GM23338 (cell line): ENCODE measurements around the gene PPP1R7. TPM values are rescaled to one million over a fixed set of nuclear protein-coding genes. Genes with fewer than 3 reads are reported as not detected.

Experiments used
- ATAC-seq: fragments of 200-7000 bp; cut with Tn5 transposase; 3 replicates; pipeline ENCODE4 v1.9.1; 2020
- DNase-seq: peaks from one replicate; pipeline ENCODE4 v3.0.0-alpha.2; 2015; ENCODE audit warnings: low spot score
- H2AFZ ChIP-seq: fragments of 200-600 bp; sonication (generic); 2 replicates; pipeline ENCODE4 v1.8.0; 2016; ENCODE audit warnings: antibody characterized with exemption, mild to moderate bottlenecking, moderate library complexity
- H3F3A ChIP-seq: fragments of 200-600 bp; sonication (generic); replicated peaks from 2 replicates; pipeline ENCODE4 v1.8.0; 2017; ENCODE audit warnings: antibody characterized with exemption, mixed run types, low read depth
- H3K27ac ChIP-seq: fragments of 200-600 bp; sonication (generic); 2 replicates; pipeline ENCODE4 v1.6.1; 2016; ENCODE audit warnings: low read depth
- H3K27me3 ChIP-seq: fragments of 200-600 bp; sonication (generic); 2 replicates; pipeline ENCODE4 v1.8.0; 2016; ENCODE audit warnings: mild to moderate bottlenecking, mixed run types, moderate library complexity; ENCODE audit not compliant: insufficient read depth
- H3K36me3 ChIP-seq: fragments of 200-600 bp; sonication (generic); 2 replicates; pipeline ENCODE4 v1.8.0; 2016; ENCODE audit warnings: mild to moderate bottlenecking; ENCODE audit not compliant: insufficient read depth
- H3K4me1 ChIP-seq: fragments of 200-600 bp; sonication (generic); 2 replicates; pipeline ENCODE4 v1.8.0; 2016; ENCODE audit warnings: mild to moderate bottlenecking, moderate library complexity; ENCODE audit not compliant: insufficient read depth
- H3K4me2 ChIP-seq: fragments of 200-600 bp; sonication (generic); 2 replicates; pipeline ENCODE4 v1.7.1; 2017; ENCODE audit warnings: mixed run types
- H3K4me3 ChIP-seq: fragments of 200-600 bp; sonication (generic); 2 replicates; pipeline ENCODE4 v1.6.1; 2016; ENCODE audit warnings: mixed run types
- H3K79me2 ChIP-seq: fragments of 200-600 bp; sonication (generic); replicated peaks from 2 replicates; pipeline ENCODE4 v1.8.0; 2017; ENCODE audit warnings: mild to moderate bottlenecking; ENCODE audit not compliant: insufficient read depth
- H3K9me2 ChIP-seq: fragments of 200-600 bp; sonication (generic); 2 replicates; pipeline ENCODE4 v1.8.0; 2017; ENCODE audit not compliant: insufficient read depth
- H4K20me1 ChIP-seq: fragments of 200-600 bp; sonication (generic); replicated peaks from 2 replicates; pipeline ENCODE4 v1.8.0; 2017; ENCODE audit warnings: mild to moderate bottlenecking; ENCODE audit not compliant: insufficient read depth
- H3K27ac Mint-ChIP-seq: 2 replicates; pipeline ENCODE4 v1.8.0; 2020; ENCODE audit warnings: inconsistent platforms, mild to moderate bottlenecking, moderate library complexity, mixed read lengths
- H3K27me3 Mint-ChIP-seq: 3 replicates; pipeline ENCODE4 v1.8.0; 2022; ENCODE audit warnings: low read depth, mild to moderate bottlenecking, moderate library complexity, mixed read lengths, inconsistent platforms; ENCODE audit not compliant: insufficient read depth, poor library complexity
- H3K36me3 Mint-ChIP-seq: 3 replicates; pipeline ENCODE4 v1.8.0; 2021; ENCODE audit warnings: low read depth, mild to moderate bottlenecking, inconsistent platforms, moderate library complexity, mixed read lengths
- H3K4me1 Mint-ChIP-seq: 3 replicates; pipeline ENCODE4 v1.8.0; 2020; ENCODE audit warnings: mild to moderate bottlenecking, inconsistent platforms, mixed read lengths
- H3K4me3 Mint-ChIP-seq: 3 replicates; pipeline ENCODE4 v1.8.0; 2021; ENCODE audit warnings: moderate library complexity, mild to moderate bottlenecking, inconsistent platforms, mixed read lengths
- H3K9me3 Mint-ChIP-seq: 3 replicates; pipeline ENCODE4 v1.8.0; 2020; ENCODE audit warnings: moderate library complexity, mild to moderate bottlenecking, inconsistent platforms, mixed read lengths
- CREB1 ChIP-seq: fragments of 250-450 bp; sonication (Bioruptor Pico); IDR thresholded peaks from 2 replicates; pipeline ENCODE4 v1.5.0; 2020; ENCODE audit warnings: low read depth, mild to moderate bottlenecking, moderate library complexity
- EZH2 ChIP-seq: fragments of 200-600 bp; sonication (generic); IDR thresholded peaks from one replicate; pipeline ENCODE4 v1.8.0; 2017; ENCODE audit warnings: antibody characterized with exemption, mild to moderate bottlenecking, low read depth; ENCODE audit not compliant: unreplicated experiment
- EZH2phosphoT487 ChIP-seq: fragments of 200-600 bp; sonication (generic); IDR thresholded peaks from one replicate; pipeline ENCODE4 v1.8.1; 2018; ENCODE audit warnings: antibody characterized with exemption; ENCODE audit not compliant: unreplicated experiment
- JUNB ChIP-seq: IDR thresholded peaks from one replicate; pipeline ENCODE4 v1.6.1; 2016; ENCODE audit warnings: antibody characterized with exemption; ENCODE audit not compliant: unreplicated experiment
- NANOG ChIP-seq: IDR thresholded peaks from 2 replicates; pipeline ENCODE4 v1.6.1; 2016; ENCODE audit warnings: antibody characterized with exemption, borderline replicate concordance
- POLR2AphosphoS5 ChIP-seq: IDR thresholded peaks from 2 replicates; pipeline ENCODE4 v1.6.1; 2016; ENCODE audit warnings: antibody characterized with exemption, low read depth
- STAT1 ChIP-seq: IDR thresholded peaks from one replicate; pipeline ENCODE4 v1.6.1; 2016; ENCODE audit warnings: antibody characterized with exemption; ENCODE audit not compliant: unreplicated experiment
- ZNF114 ChIP-seq: fragments of 250-450 bp; sonication (Bioruptor Pico); IDR thresholded peaks from 2 replicates; pipeline ENCODE4 v1.5.0; 2020; ENCODE audit warnings: mild to moderate bottlenecking, moderate library complexity
- ZNF331 ChIP-seq: fragments of 250-450 bp; sonication (Bioruptor Pico); IDR thresholded peaks from 2 replicates; pipeline ENCODE4 v1.5.0; 2020; ENCODE audit warnings: low read depth, mild to moderate bottlenecking, moderate library complexity
- polyA plus RNA-seq: library from polyadenylated mRNA; unstranded; fragments of >200 nt; fragmentation: Nextera tagmentation; extraction: Ambion mirVana; gene quantifications from 2 replicates; pipeline ENCODE4 v1.2.1, GENCODE V29; 2016
- total RNA-seq: library from RNA; depleted of rRNA; stranded (reverse); fragments of >200 nt; shearing (Covaris generic); gene quantifications from 2 replicates; pipeline ENCODE4 v1.2.3, GENCODE V29; 2014
- TF ChIP-seq, protein P1 (sequence below): IDR thresholded peaks from 2 replicates; pipeline ENCODE4 v1.6.1; 2016; ENCODE audit warnings: antibody characterized with exemption
- TF ChIP-seq, protein P2 (sequence below), 2 experiments: fragments of 200-600 bp in 1 of 2; sonication (generic) in 1 of 2; conservative IDR thresholded peaks; 2 replicates each; pipeline versions ENCODE4 v1.5.1 to v1.6.1; 2016 to 2017; ENCODE audit warnings: antibody characterized with exemption in 2 of 2, low read depth in 2 of 2, mild to moderate bottlenecking in 2 of 2, moderate library complexity in 1 of 2
- TF ChIP-seq, protein P3 (sequence below): fragments of 250-450 bp; sonication (Bioruptor Pico); IDR thresholded peaks from 2 replicates; pipeline ENCODE4 v1.5.0; 2020; ENCODE audit warnings: mild to moderate bottlenecking, moderate library complexity
- TF ChIP-seq, protein P4 (sequence below): IDR thresholded peaks from one replicate; pipeline ENCODE4 v1.6.1; 2018; ENCODE audit warnings: antibody characterized with exemption; ENCODE audit not compliant: unreplicated experiment

PPP1R7 gene
- total and polyA plus RNA-seq, 2 experiments from 2014 or later, result 48.2 to 94.3 TPM

DNA sequence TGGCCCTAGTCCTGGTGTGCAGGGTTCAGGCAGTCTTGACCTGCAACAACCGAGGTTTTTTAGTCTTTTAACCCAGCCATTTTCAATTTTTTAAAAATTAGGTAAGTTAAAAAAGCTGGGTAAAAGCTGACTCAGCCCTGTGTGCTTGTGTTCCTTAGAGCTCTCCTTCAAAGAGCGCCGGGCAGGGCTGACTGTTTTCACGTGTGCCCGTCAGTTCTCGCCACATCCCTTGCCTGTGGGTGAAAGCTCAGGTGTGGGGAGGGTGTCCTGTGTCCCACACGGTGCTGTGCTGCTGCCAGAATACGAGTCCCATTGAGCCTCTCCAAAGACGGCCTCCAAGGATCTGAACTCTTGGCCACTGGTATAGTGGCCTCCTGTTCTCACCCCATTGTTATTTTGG is 33.0 kb downstream of the PPP1R7 start:
- Histone ChIP-seq H4K20me1 (no peaks in the 10 kb centered on the region), H3K36me3 (no peaks in the 10 kb centered on the region), H3K9me2 (no peaks in the 10 kb centered on the region), H3F3A (no peaks in the 10 kb centered on the region), H3K79me2 (no peaks in the 10 kb centered on the region), H3K4me2 (no peak overlapping the region), H3K27ac (no peak overlapping the region), H3K4me1 (no peaks in the 10 kb centered on the region), H3K27me3 (no peaks in the 10 kb centered on the region), H2AFZ (no peak overlapping the region), H3K4me3 (no peak overlapping the region)
- peaks cover 9% of the 10 kb centered on the region for H3K27me3 Mint-ChIP-seq
- no peak for DNase-seq
- no peak for TF ChIP-seq POLR2AphosphoS5
- no peak for TF ChIP-seq EZH2
- no peak for TF ChIP-seq ZNF331 (CRISPR knock-in tag)
- TF ChIP-seq EZH2phosphoT487, result no peak
- TF ChIP-seq NANOG, result no peak
- no peak for TF ChIP-seq STAT1
- TF ChIP-seq, protein P1, sequence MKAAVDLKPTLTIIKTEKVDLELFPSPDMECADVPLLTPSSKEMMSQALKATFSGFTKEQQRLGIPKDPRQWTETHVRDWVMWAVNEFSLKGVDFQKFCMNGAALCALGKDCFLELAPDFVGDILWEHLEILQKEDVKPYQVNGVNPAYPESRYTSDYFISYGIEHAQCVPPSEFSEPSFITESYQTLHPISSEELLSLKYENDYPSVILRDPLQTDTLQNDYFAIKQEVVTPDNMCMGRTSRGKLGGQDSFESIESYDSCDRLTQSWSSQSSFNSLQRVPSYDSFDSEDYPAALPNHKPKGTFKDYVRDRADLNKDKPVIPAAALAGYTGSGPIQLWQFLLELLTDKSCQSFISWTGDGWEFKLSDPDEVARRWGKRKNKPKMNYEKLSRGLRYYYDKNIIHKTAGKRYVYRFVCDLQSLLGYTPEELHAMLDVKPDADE, result no peak
- TF ChIP-seq, protein P2, sequence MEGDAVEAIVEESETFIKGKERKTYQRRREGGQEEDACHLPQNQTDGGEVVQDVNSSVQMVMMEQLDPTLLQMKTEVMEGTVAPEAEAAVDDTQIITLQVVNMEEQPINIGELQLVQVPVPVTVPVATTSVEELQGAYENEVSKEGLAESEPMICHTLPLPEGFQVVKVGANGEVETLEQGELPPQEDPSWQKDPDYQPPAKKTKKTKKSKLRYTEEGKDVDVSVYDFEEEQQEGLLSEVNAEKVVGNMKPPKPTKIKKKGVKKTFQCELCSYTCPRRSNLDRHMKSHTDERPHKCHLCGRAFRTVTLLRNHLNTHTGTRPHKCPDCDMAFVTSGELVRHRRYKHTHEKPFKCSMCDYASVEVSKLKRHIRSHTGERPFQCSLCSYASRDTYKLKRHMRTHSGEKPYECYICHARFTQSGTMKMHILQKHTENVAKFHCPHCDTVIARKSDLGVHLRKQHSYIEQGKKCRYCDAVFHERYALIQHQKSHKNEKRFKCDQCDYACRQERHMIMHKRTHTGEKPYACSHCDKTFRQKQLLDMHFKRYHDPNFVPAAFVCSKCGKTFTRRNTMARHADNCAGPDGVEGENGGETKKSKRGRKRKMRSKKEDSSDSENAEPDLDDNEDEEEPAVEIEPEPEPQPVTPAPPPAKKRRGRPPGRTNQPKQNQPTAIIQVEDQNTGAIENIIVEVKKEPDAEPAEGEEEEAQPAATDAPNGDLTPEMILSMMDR (conservative IDR thresholded peaks at IDR 0.05; ENCODE audit: low read depth in 2 of 2), result no peak
- no peak for TF ChIP-seq CREB1 (CRISPR knock-in tag)
- no peak for TF ChIP-seq JUNB
- no peak for TF ChIP-seq ZNF114 (CRISPR knock-in tag)
- TF ChIP-seq, protein P3, sequence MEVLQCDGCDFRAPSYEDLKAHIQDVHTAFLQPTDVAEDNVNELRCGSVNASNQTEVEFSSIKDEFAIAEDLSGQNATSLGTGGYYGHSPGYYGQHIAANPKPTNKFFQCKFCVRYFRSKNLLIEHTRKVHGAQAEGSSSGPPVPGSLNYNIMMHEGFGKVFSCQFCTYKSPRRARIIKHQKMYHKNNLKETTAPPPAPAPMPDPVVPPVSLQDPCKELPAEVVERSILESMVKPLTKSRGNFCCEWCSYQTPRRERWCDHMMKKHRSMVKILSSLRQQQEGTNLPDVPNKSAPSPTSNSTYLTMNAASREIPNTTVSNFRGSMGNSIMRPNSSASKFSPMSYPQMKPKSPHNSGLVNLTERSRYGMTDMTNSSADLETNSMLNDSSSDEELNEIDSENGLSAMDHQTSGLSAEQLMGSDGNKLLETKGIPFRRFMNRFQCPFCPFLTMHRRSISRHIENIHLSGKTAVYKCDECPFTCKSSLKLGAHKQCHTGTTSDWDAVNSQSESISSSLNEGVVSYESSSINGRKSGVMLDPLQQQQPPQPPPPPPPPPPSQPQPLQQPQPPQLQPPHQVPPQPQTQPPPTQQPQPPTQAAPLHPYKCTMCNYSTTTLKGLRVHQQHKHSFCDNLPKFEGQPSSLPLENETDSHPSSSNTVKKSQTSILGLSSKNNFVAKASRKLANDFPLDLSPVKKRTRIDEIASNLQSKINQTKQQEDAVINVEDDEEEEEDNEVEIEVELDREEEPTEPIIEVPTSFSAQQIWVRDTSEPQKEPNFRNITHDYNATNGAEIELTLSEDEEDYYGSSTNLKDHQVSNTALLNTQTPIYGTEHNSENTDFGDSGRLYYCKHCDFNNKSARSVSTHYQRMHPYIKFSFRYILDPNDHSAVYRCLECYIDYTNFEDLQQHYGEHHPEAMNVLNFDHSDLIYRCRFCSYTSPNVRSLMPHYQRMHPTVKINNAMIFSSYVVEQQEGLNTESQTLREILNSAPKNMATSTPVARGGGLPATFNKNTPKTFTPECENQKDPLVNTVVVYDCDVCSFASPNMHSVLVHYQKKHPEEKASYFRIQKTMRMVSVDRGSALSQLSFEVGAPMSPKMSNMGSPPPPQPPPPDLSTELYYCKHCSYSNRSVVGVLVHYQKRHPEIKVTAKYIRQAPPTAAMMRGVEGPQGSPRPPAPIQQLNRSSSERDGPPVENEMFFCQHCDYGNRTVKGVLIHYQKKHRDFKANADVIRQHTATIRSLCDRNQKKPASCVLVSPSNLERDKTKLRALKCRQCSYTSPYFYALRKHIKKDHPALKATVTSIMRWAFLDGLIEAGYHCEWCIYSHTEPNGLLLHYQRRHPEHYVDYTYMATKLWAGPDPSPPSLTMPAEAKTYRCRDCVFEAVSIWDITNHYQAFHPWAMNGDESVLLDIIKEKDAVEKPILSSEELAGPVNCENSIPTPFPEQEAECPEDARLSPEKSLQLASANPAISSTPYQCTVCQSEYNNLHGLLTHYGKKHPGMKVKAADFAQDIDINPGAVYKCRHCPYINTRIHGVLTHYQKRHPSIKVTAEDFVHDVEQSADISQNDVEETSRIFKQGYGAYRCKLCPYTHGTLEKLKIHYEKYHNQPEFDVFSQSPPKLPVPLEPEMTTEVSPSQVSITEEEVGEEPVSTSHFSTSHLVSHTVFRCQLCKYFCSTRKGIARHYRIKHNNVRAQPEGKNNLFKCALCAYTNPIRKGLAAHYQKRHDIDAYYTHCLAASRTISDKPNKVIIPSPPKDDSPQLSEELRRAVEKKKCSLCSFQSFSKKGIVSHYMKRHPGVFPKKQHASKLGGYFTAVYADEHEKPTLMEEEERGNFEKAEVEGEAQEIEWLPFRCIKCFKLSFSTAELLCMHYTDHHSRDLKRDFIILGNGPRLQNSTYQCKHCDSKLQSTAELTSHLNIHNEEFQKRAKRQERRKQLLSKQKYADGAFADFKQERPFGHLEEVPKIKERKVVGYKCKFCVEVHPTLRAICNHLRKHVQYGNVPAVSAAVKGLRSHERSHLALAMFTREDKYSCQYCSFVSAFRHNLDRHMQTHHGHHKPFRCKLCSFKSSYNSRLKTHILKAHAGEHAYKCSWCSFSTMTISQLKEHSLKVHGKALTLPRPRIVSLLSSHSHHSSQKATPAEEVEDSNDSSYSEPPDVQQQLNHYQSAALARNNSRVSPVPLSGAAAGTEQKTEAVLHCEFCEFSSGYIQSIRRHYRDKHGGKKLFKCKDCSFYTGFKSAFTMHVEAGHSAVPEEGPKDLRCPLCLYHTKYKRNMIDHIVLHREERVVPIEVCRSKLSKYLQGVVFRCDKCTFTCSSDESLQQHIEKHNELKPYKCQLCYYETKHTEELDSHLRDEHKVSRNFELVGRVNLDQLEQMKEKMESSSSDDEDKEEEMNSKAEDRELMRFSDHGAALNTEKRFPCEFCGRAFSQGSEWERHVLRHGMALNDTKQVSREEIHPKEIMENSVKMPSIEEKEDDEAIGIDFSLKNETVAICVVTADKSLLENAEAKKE, result no peak
- TF ChIP-seq, protein P4, sequence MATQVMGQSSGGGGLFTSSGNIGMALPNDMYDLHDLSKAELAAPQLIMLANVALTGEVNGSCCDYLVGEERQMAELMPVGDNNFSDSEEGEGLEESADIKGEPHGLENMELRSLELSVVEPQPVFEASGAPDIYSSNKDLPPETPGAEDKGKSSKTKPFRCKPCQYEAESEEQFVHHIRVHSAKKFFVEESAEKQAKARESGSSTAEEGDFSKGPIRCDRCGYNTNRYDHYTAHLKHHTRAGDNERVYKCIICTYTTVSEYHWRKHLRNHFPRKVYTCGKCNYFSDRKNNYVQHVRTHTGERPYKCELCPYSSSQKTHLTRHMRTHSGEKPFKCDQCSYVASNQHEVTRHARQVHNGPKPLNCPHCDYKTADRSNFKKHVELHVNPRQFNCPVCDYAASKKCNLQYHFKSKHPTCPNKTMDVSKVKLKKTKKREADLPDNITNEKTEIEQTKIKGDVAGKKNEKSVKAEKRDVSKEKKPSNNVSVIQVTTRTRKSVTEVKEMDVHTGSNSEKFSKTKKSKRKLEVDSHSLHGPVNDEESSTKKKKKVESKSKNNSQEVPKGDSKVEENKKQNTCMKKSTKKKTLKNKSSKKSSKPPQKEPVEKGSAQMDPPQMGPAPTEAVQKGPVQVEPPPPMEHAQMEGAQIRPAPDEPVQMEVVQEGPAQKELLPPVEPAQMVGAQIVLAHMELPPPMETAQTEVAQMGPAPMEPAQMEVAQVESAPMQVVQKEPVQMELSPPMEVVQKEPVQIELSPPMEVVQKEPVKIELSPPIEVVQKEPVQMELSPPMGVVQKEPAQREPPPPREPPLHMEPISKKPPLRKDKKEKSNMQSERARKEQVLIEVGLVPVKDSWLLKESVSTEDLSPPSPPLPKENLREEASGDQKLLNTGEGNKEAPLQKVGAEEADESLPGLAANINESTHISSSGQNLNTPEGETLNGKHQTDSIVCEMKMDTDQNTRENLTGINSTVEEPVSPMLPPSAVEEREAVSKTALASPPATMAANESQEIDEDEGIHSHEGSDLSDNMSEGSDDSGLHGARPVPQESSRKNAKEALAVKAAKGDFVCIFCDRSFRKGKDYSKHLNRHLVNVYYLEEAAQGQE, result no peak
- H3K4me1 Mint-ChIP-seq, result peaks cover 16% of the 10 kb centered on the region
- H3K36me3 Mint-ChIP-seq, result no peaks in the 10 kb centered on the region
- H3K4me3 Mint-ChIP-seq, result no peak overlapping the region
- no peak overlapping the region for H3K27ac Mint-ChIP-seq
- no peak for ATAC-seq
- H3K9me3 Mint-ChIP-seq, result no peaks in the 10 kb centered on the region
